GM12873 (cell line): ENCODE results near the gene CCL25.
A peak's percentile ranks its signal among the peaks of the same experiment; 100 is the strongest.

Experiments
- TF ChIP-seq, protein P1 (sequence below): IDR thresholded peaks from 2 replicates; pipeline ENCODE4 v1.5.1; 2012; ENCODE audit warnings: low read depth, mild to moderate bottlenecking, moderate library complexity, low read length, control low read depth; ENCODE audit not compliant: insufficient read depth; ENCODE audit errors: missing control alignments

Gene CCL25, protein sequence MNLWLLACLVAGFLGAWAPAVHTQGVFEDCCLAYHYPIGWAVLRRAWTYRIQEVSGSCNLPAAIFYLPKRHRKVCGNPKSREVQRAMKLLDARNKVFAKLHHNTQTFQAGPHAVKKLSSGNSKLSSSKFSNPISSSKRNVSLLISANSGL

GRCh38 chr19:8052464-8052859 lies at the start of gene CCL25:
CCL25 (plus strand) TSS chr19:8052760; CDS start chr19:8053050, 290 bp downstream.
- TF ChIP-seq, protein P1, sequence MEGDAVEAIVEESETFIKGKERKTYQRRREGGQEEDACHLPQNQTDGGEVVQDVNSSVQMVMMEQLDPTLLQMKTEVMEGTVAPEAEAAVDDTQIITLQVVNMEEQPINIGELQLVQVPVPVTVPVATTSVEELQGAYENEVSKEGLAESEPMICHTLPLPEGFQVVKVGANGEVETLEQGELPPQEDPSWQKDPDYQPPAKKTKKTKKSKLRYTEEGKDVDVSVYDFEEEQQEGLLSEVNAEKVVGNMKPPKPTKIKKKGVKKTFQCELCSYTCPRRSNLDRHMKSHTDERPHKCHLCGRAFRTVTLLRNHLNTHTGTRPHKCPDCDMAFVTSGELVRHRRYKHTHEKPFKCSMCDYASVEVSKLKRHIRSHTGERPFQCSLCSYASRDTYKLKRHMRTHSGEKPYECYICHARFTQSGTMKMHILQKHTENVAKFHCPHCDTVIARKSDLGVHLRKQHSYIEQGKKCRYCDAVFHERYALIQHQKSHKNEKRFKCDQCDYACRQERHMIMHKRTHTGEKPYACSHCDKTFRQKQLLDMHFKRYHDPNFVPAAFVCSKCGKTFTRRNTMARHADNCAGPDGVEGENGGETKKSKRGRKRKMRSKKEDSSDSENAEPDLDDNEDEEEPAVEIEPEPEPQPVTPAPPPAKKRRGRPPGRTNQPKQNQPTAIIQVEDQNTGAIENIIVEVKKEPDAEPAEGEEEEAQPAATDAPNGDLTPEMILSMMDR = no peak

DNA sequence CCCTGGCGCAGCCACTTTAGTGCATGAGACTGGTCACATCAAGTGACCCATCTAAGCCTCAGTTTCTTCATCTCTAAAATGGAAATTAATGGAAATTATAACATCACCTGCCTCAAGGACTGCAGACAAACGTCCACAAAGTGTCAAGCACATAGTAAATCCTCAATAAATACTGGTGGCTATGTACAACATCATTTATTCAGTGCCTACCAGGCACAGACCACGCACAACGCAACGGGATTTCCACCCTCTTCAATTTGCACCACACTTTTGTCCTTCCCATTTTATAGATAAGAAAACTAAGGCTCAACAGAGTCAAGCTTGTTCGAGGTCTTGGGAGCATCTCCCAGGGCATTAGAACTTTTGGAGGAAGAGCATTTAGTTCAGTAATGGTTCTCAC lies 48.6 kb upstream of the CCL25 start:
- TF ChIP-seq, protein P1 = no peak

DNA sequence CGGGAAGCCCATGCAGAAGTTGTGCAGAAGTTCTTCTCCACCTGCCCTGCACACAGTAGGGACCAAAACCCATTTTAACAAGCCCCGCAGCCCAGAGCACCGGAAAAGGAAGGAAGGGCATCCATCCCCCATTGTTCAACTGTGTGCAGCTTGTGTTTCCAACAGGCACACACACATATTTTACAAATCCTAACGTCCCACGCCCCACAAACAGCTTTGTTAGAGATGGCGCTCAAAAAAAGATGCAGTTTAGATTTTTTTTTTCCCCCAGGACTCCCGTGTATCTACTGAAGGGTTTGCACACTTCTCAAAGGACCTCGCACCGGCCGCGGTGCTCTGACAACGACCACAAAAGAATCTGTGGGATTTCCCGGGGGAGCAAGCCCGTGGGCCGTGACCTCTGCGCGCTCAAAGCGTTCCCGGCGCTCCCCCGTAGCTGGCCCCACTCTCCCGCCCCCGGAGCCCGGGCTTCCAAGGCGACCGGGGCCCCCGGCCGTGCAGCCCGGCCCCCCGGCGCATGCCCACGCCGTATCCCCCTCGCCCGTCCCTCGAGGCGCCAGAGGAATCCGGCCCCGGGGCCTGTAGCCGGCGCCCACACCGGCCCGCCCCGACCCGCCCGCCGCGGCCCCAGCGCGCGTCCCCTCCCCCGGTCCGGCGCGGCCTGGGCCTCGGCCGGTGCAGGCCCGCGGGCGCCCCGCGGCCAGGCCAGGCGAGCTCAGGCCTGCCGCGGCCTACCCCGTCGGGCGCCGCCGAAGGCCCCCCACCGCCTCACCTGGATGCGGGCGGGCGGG lies 47.6 kb upstream of the CCL25 start:
- TF ChIP-seq, protein P1 = no peak

DNA sequence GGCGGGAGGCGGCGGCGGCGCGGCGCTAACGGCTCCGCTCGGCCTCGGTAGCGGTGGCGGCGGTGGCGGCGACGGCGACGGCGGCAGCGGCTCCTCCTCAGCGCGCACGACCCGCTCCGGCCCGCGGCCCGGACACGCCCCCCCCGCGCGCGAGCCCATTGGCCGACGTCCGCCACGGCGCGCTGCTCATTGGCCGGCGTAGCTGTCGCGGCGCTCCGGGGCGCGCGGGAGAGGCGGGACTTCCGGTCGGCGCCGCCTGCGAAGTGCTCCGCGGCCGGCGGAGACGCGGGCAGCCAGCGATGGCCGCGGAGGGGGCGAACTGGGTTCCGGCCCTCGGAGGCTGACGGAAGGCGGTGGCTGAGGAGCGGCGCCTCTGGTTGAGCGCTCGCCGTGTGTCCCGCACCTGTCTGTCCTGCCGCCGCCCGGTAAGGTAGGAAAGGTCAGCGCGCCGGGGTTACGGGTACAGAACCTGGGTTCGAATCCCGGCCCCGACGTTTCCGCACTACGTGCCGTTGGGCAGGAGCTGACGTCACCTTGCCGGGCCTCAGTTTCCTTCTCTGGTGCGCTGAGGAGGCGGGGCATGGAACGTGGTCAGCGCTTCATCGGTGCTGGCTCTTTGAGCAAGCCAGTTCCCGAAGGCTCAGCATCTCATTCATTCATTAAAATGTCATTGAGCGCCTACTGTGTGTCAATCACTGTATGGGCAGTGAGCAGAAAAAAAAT lies 46.9 kb upstream of the CCL25 start, which contains the start of gene ELAVL1:
TSS of gene ELAVL1 (minus strand) at position 108 of the 723 bp plus-strand sequence. CDS start 13,826 bp downstream, outside the sequence.
- TF ChIP-seq, protein P1 = no peak

DNA sequence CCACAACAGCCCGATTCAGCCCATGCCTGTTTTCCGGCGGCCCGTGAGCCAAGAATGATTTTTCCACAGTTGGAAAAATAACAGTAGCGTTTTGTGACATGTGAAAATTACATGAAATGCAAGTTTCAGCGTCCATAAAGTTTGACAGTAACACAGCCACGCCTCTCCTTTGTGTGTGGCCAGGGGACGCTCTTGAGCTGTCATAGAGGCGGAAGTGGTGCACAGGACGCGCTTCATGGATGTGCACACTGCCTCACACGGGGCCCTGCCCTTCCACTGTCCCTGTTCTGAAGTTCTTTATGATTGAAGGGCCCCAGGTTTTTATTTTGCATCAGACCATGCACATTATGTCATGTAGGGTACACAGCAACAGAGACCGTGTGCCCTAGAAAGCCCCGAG lies 34.8 kb upstream of the CCL25 start:
- TF ChIP-seq, protein P1 = peak; percentile 62

DNA sequence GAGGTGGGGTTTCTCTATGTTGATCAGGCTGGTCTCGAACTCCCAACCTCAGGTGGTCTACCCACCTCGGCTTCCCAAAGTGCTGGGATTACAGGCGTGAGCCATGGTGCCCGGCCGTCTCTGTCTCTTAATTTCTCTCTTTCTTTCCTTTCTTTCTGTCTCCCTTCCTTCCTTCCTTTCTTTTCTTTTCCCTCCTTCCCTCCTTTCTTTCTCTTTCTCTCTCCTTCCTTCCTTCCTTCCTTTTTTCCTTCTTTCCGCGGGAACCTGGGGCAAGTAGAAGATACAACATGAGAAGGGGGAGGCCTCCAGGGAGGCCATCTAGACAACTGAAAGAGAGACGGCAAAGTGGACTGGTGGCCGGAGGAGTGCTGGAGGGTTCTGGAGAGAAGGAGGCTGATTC lies 31.9 kb upstream of the CCL25 start:
- TF ChIP-seq, protein P1 = no peak

- TF ChIP-seq, protein P1 = no peak
These were observed 31.2 kb upstream of the CCL25 start for GRCh38 chr19:8021374-8021773.
